Measurements from ENCODE around the gene ADAM12.

DNA sequence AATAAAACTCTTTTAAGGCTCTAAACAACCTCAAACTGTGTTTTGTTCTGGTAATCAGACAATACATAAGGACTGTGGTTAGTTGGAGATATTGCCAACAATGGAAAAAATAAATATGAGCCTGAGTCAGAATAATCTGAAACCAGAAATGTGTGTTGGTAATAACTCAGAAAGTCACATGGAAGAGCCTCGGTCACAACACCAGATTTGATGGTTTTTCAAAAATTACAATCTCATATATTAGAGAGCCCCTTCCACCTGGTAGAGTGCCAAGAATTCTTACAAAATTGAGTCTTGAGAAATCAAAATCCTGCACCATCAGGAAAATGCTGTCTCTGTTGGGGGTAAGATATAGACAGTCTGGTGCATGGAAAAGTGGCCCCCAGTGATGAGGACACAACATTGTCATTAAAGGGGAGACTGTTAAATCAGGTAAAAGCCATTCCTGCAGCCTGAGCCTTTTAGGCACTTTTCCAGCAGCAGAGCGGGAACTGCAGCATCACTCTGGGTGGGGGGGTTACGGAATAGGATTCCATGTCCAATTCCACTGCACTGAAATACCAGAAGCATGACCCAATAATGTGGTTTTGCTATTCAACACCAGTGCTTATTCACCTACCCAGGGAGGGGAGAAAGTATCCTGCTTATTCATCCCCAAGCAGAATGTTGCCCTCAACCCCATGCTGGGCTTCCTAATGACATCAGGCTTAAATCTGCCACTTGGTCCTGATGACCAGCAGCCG lies 9.5 kb upstream of the ADAM12 start:
- no peak for TF ChIP-seq TCF12 (IDR thresholded peaks at IDR 0.05; ENCODE audit: low read depth)
- TF ChIP-seq ZBTB7A (IDR thresholded peaks at IDR 0.05; ENCODE audit: low read depth) = no peak
- TF ChIP-seq, protein P1, sequence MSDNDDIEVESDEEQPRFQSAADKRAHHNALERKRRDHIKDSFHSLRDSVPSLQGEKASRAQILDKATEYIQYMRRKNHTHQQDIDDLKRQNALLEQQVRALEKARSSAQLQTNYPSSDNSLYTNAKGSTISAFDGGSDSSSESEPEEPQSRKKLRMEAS (IDR thresholded peaks at IDR 0.05) = no peak
- no peak for TF ChIP-seq TEAD4 (IDR thresholded peaks at IDR 0.05)
- TF ChIP-seq, protein P2, sequence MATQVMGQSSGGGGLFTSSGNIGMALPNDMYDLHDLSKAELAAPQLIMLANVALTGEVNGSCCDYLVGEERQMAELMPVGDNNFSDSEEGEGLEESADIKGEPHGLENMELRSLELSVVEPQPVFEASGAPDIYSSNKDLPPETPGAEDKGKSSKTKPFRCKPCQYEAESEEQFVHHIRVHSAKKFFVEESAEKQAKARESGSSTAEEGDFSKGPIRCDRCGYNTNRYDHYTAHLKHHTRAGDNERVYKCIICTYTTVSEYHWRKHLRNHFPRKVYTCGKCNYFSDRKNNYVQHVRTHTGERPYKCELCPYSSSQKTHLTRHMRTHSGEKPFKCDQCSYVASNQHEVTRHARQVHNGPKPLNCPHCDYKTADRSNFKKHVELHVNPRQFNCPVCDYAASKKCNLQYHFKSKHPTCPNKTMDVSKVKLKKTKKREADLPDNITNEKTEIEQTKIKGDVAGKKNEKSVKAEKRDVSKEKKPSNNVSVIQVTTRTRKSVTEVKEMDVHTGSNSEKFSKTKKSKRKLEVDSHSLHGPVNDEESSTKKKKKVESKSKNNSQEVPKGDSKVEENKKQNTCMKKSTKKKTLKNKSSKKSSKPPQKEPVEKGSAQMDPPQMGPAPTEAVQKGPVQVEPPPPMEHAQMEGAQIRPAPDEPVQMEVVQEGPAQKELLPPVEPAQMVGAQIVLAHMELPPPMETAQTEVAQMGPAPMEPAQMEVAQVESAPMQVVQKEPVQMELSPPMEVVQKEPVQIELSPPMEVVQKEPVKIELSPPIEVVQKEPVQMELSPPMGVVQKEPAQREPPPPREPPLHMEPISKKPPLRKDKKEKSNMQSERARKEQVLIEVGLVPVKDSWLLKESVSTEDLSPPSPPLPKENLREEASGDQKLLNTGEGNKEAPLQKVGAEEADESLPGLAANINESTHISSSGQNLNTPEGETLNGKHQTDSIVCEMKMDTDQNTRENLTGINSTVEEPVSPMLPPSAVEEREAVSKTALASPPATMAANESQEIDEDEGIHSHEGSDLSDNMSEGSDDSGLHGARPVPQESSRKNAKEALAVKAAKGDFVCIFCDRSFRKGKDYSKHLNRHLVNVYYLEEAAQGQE (IDR thresholded peaks at IDR 0.05; ENCODE audit: low read depth) = no peak
- TF ChIP-seq USF1 (IDR thresholded peaks at IDR 0.05) = no peak
- TF ChIP-seq CREB1 (IDR thresholded peaks at IDR 0.05; ENCODE audit: low read depth) = no peak
- TF ChIP-seq FOXM1 (IDR thresholded peaks at IDR 0.05; ENCODE audit: borderline replicate concordance, low read depth) = no peak
- no peak for TF ChIP-seq RAD21 (IDR thresholded peaks at IDR 0.05; ENCODE audit: low read depth)
